ENCODE results near the gene CCDC171. TPM values are rescaled to one million over a fixed set of nuclear protein-coding genes. Genes with fewer than 3 reads are reported as not detected.

CCDC171 gene
- total RNA-seq, 1 donor from 2014 or later: 3.3 TPM

DNA sequence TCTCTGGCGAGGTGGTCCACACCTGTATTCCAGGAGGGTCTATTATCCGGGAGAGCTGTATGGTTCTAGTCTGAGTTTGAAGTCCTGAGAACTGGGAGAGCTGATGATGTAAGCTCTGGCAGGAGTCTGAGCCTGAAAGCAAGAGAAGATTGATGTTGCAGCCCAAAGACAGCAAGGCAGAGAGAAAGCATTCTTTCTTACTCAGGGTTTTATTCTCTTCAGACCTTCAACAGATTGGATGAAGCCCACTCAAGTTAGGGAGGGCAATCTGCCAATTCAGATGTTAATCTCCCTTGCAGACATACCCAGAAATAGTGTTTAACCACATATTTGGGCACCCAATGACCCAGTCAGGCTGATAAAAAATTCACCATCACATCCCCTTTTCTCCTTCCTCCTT, 159.1 kb downstream of the CCDC171 start:
- Histone ChIP-seq H3K27me3 (ENCODE audit: control insufficient read depth, insufficient read depth, low read length) (no peaks in the 10 kb centered on the region), H3K36me3 (ENCODE audit: control insufficient read depth, insufficient read depth, low read length) (no peaks in the 10 kb centered on the region), H3K4me3 (ENCODE audit: low read depth, low read length) (no peak overlapping the region)
- DNase-seq (ENCODE audit: low read depth): no peak
- TF ChIP-seq, protein P1, sequence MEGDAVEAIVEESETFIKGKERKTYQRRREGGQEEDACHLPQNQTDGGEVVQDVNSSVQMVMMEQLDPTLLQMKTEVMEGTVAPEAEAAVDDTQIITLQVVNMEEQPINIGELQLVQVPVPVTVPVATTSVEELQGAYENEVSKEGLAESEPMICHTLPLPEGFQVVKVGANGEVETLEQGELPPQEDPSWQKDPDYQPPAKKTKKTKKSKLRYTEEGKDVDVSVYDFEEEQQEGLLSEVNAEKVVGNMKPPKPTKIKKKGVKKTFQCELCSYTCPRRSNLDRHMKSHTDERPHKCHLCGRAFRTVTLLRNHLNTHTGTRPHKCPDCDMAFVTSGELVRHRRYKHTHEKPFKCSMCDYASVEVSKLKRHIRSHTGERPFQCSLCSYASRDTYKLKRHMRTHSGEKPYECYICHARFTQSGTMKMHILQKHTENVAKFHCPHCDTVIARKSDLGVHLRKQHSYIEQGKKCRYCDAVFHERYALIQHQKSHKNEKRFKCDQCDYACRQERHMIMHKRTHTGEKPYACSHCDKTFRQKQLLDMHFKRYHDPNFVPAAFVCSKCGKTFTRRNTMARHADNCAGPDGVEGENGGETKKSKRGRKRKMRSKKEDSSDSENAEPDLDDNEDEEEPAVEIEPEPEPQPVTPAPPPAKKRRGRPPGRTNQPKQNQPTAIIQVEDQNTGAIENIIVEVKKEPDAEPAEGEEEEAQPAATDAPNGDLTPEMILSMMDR (IDR thresholded peaks at IDR 0.05; ENCODE audit: insufficient read depth, low read length, poor library complexity, severe bottlenecking): no peak

DNA sequence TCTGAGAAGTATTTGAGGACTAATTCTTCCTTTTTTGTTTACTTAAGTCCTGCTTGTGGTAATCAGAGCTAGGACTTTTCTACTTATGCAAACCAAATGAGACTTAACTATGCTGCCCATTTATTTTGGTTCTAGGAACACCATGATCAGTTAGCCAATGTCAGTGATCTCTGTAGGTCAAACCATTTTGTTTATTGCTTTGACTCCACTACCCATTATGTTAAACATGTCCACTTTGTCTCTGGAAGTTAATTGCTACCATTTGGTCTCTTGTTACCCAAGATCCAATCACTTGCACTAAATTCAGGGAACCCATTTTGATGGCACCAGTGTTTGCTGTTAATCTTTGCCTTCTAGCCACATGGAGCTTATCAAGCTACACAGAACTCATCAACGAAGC, 161.9 kb downstream of the CCDC171 start:
- TF ChIP-seq, protein P1 (IDR thresholded peaks at IDR 0.05; ENCODE audit: insufficient read depth, low read length, poor library complexity, severe bottlenecking): no peak
- no peaks in the 10 kb centered on the region for H3K27me3 ChIP-seq (ENCODE audit: control insufficient read depth, insufficient read depth, low read length)
- no peaks in the 10 kb centered on the region for H3K36me3 ChIP-seq (ENCODE audit: control insufficient read depth, insufficient read depth, low read length)
- no peak overlapping the region for H3K4me3 ChIP-seq (ENCODE audit: low read depth, low read length)
- no peak for DNase-seq (ENCODE audit: low read depth)

GRCh38 chr9:15717290-15717967, 164.6 kb downstream of the CCDC171 start:
- DNase-seq (ENCODE audit: low read depth): no peak
- TF ChIP-seq, protein P1 (IDR thresholded peaks at IDR 0.05; ENCODE audit: insufficient read depth, low read length, poor library complexity, severe bottlenecking): no peak
- Histone ChIP-seq H3K36me3 (ENCODE audit: control insufficient read depth, insufficient read depth, low read length) (no peaks in the 10 kb centered on the region), H3K4me3 (ENCODE audit: low read depth, low read length) (no peak overlapping the region), H3K27me3 (ENCODE audit: control insufficient read depth, insufficient read depth, low read length) (no peaks in the 10 kb centered on the region)

- TF ChIP-seq, protein P1 (IDR thresholded peaks at IDR 0.05; ENCODE audit: insufficient read depth, low read length, poor library complexity, severe bottlenecking): no peak
- H3K27me3 ChIP-seq (ENCODE audit: control insufficient read depth, insufficient read depth, low read length): no peaks in the 10 kb centered on the region
- DNase-seq (ENCODE audit: low read depth): no peak
These were observed 165.6 kb downstream of the CCDC171 start for GRCh38 chr9:15718423-15718822.

GRCh38 chr9:15720861-15721260, 168.0 kb downstream of the CCDC171 start:
- Histone ChIP-seq H3K36me3 (ENCODE audit: control insufficient read depth, insufficient read depth, low read length) (no peaks in the 10 kb centered on the region), H3K4me3 (ENCODE audit: low read depth, low read length) (no peak overlapping the region), H3K27me3 (ENCODE audit: control insufficient read depth, insufficient read depth, low read length) (no peaks in the 10 kb centered on the region)
- TF ChIP-seq, protein P1 (IDR thresholded peaks at IDR 0.05; ENCODE audit: insufficient read depth, low read length, poor library complexity, severe bottlenecking): no peak
- no peak for DNase-seq (ENCODE audit: low read depth)

More at GRCh38 chr9:15718423-15718822, 165.6 kb downstream of the CCDC171 start:
- H3K4me3 ChIP-seq (ENCODE audit: low read depth, low read length): no peak overlapping the region
- H3K36me3 ChIP-seq (ENCODE audit: control insufficient read depth, insufficient read depth, low read length): no peaks in the 10 kb centered on the region

DNA sequence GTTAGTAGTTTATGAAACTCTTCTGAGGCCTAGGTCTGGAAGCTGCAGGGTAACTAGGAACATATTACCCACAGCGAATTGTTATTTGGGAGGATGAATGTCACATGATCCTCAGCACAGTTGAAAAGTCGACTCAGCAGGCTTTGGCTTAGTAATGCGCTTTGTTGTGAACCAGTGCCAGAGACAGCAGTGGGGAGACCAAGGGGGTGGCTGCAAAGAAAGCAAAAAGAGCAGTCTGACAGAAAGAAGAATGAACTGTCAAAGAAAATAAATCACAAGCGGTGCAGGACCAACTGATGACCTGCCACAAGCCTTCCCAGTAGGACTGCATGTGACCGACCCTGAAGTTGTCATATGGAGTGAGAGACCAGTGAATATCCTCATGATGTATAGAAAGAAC, 170.0 kb downstream of the CCDC171 start:
- Histone ChIP-seq H3K36me3 (ENCODE audit: control insufficient read depth, insufficient read depth, low read length) (no peaks in the 10 kb centered on the region), H3K27me3 (ENCODE audit: control insufficient read depth, insufficient read depth, low read length) (no peaks in the 10 kb centered on the region), H3K4me3 (ENCODE audit: low read depth, low read length) (no peak overlapping the region)
- no peak for DNase-seq (ENCODE audit: low read depth)
- TF ChIP-seq, protein P1 (IDR thresholded peaks at IDR 0.05; ENCODE audit: insufficient read depth, low read length, poor library complexity, severe bottlenecking): no peak
